ENCODE measurements around the gene OLFML1.

OLFML1 gene

DNA sequence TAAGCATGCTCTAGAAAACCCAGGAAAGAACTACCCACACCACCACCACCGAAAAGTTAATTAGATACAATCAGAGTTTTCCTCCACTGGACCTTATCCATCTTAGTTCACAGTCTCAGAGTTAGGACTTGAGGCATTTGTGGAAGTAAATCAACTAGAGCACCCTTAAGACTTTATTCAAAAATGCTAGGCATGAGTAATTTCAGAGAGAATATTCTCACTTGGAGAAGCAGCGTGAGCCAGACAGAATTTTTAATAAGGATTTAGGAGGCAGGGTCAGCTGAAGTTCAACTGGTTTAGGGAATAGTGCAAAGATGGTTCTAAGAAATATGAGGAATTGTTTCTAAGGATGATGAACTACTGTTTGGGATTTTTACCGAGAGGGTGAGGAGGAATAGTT is 1.2 kb upstream of the OLFML1 start:
- DNase-seq: no peak

DNA sequence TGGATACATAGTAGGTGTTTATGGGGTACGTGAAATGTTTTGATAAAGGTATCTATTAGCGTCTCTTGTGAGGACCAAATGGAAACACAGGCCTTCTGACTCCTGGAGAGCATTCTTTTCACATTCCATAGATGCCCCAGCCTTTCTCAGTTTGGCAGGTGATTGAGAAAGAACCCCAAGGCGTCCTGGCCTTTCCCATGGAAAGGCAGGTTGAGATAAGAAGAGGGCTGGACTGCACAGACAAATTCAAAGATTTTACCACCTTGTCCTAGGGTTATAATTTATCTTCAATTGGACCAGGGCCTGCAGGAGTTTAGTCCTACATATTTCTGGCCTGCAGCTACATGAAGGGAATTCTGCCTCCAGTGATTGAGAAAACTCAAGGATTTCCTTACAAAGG is 661 bp upstream of the OLFML1 start:
- DNase-seq: no peak

DNA sequence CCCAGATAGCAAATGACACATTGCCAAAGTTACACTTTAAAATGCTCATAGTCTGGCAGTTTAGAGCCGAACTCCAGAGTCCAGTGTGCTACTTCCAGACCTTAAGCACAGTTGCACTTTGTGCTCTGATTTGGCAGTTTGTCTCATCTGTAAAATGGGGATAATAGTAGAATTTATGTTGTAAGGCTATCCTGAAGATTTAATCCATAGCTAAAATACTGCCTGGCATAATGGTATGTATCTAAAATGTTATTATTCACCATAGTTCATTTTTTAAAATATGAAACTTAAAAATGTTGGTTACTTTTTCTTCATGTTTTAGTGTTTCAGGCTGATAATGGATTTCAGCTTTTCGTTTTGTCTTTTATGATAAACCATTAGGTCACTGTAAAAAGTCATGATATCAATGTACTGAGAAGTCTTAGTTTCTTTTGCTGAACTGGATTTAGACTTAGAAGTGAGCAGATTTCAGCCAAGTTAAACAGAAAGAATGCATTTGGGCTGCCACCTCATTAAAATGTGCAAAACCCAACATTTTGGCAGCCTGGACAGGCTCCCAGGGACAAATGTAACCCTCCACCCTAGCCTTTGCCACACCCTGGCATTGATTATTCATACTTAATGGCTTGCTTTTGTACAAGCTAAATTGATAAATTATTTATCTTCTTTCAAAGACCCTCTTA is 933 bp downstream of the OLFML1 start:
- no peak for DNase-seq

- DNase-seq: no peak
Measured at GRCh38 chr11:7486781-7487140, 1.5 kb downstream of the OLFML1 start.

DNA sequence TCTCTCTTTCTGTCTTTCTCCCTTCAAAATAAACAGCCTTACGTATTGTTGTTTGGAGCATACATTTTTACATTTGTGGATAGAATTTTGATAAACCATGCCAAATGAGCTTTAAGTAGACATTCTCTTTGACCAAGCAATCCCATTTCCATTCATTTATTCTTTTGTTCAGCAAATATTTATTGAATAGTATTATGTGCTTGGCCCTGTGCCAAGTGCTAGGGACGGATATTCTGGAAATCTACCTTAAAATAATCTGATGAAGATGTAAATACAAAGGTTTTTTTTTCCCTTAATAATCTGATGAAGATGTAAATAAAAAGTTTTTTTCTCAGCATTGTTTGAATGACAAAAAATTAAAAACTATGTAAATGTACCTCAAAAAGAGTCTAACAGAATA is 2.1 kb downstream of the OLFML1 start:
- DNase-seq: no peak

GRCh38 chr11:7488681-7489080 is 3.4 kb downstream of the OLFML1 start:
- no peak for DNase-seq

- no peak for DNase-seq
Measured at GRCh38 chr11:7489376-7489775, 4.1 kb downstream of the OLFML1 start.

GRCh38 chr11:7490054-7490453 is 4.7 kb downstream of the OLFML1 start:
- no peak for DNase-seq

GRCh38 chr11:7490535-7490934 is 5.2 kb downstream of the OLFML1 start:
- no peak for DNase-seq

- DNase-seq: no peak
Measured at GRCh38 chr11:7492253-7492652, 6.9 kb downstream of the OLFML1 start.

- DNase-seq: no peak
Measured at GRCh38 chr11:7493670-7494069, 8.4 kb downstream of the OLFML1 start.

- no peak for DNase-seq
Measured at GRCh38 chr11:7494086-7494745, 8.9 kb downstream of the OLFML1 start.

GRCh38 chr11:7495882-7496551 is 10.7 kb downstream of the OLFML1 start:
- no peak for DNase-seq

- no peak for DNase-seq
Measured at GRCh38 chr11:7498193-7498592, 12.9 kb downstream of the OLFML1 start.

DNA sequence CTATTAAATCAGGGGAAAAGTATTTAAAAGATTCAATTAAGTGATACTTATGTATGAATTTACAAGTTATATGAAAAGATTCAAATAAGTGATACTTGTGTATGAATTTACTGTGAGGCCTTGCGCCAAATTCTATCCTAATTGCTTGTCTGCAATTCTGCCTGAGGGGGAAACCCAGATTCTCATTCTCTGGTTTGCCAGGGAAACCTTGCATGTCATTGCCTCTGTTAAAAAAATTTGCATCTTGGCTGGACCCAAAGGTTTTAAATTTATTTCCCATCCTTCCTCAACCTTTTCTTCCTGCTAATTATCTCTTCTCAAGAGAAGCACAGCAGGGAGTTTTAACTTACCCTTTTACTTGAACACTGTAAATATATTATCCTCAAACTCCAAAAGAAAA is 13.8 kb downstream of the OLFML1 start:
- DNase-seq: no peak

DNA sequence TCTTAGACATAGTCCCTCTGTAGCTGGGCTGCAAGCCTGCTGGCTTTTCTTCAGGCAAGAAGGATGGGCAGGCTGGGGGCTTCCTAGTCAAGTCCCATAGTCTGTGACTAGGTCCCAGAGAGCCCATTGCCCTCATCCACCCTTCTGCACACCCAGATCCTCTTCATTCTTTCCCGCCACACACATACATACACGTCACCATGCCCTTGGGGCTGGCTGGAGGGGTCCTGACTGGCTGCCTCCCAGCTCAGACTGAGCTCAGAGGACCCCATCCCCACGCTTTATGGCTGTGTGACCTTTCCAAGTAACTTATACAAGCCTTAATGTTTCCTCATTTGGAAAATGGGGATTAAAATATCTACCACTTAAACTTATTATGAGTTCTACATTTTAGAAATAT is 14.9 kb downstream of the OLFML1 start:
- DNase-seq: no peak

DNA sequence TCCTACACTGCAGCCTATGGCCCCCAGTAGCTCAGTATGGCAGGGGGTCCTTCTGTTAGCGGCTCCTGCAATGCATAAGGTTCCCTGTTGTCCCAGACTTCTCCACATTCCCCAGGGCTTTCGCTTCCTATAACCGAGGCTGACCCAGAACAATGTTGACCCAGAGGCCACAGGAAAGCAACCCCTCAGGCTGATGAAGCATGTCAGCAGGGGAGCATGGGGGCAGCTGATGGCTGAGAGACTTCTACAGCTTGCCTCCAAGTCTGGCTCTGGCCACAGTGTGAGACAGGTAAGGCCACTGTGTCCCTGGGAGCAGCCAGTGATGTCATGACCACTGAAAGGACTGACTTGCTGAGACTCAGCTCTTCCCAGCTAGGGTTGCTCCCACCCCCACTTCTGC is 15.9 kb downstream of the OLFML1 start:
- no peak for DNase-seq

DNA sequence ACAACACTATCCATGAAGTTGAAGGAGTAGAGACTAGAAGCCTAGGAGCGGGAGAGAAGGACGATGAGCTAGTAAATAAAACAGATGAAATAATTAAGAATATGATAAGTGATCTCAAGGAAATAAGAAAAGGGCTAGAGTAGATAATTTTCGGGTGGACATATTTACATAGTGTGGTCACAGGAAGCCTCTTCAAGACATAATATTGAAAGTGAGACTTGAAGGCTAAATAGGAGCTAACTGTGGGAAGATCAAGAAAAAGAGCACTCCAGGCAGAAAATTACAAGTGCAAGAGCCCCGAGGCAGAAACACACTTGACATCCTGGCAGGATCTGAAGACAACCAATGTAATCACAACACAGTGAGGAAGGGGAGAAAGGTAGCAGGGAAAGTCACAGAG is 16.6 kb downstream of the OLFML1 start:
- no peak for DNase-seq

- DNase-seq: no peak
Measured at GRCh38 chr11:7506243-7506642, 20.9 kb downstream of the OLFML1 start.

GRCh38 chr11:7508087-7508486 is 22.8 kb downstream of the OLFML1 start:
- no peak for DNase-seq

GRCh38 chr11:7509966-7510365 is 24.7 kb downstream of the OLFML1 start:
- no peak for DNase-seq

- DNase-seq: no peak
Measured at GRCh38 chr11:7511401-7511800, 26.1 kb downstream of the OLFML1 start.

DNA sequence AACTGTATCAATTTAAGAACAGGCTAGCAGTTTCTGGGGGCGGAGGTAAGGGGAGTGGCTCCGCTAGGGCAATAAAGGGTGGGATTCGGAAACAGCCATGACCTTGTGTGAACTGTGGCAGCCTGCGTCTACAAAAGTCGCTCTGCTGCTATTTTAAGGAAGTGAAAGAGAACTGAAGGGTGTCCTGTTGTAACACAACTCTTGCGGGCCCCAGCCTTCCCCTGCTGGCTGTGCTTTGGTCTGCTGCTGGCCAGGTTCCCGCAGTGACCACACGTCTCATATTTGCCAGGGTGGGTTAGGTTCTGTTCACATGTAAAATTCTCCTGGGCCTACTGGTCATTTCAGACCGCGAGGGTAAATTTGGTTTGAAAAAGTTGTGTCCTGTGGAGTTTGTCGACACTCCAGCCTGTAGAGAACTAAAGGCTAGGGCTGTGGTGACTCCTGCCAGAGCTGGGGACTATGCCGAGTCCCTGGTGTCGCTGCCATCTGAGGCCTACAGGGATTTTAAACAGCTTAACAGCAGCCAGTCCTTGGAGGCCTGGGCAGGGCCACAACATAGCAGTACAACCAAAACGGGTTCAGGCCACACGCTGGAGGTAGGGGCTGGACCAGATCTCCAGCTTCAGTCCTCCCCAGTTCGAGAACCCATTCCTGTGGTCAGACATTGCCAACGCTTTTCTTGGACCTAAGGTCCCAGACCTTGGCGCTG is 27.4 kb downstream of the OLFML1 start:
- peak; percentile 50 to 58 for DNase-seq
